ENCODE results near the gene HSPA8. TPM values are rescaled to one million over a fixed set of nuclear protein-coding genes. Genes with fewer than 3 reads are reported as not detected.
A peak's percentile ranks its signal among the peaks of the same experiment; 100 is the strongest.

Gene HSPA8
- total RNA-seq, 1 experiment from 2014 or later = 1,755 TPM

GRCh38 chr11:123034597-123034996 is 27.3 kb downstream of the HSPA8 start:
- CTCF ChIA-PET = interaction anchor here (1.7 kb wide), 1 partner anchor 19 kb away, joined by 8 read pairs; no protein-coding TSS in a partner anchor
- in situ Hi-C loops (cut with HindIII; ENCODE audit: low pct_unique_long_range_greater_than_20kb, low sequenced_read_pairs) = no loop called here

GRCh38 chr11:123033895-123034294 is 28.0 kb downstream of the HSPA8 start:
- ATAC-seq (peak; percentile 64; the same call in 1 of the 2 replicates), DNase-seq (ENCODE audit: low read depth, low spot score) (no peak)
- TF ChIP-seq REST (IDR thresholded peaks at IDR 0.05; ENCODE audit: insufficient read depth in 1 of 2, low read depth in 2 of 2, low read length in 1 of 2) = no peak
- TF ChIP-seq TCF7L2 (IDR thresholded peaks at IDR 0.05; ENCODE audit: low read depth, low read length) = no peak
- TF ChIP-seq POLR2AphosphoS5 (IDR thresholded peaks at IDR 0.05; ENCODE audit: low read depth, low read length) = no peak
- TF ChIP-seq SIN3A (IDR thresholded peaks at IDR 0.05; ENCODE audit: borderline replicate concordance, insufficient read depth, low read depth, low read length) = no peak
- no peak; the same call in 1 of the 2 replicates for TF ChIP-seq CTCF (IDR thresholded peaks at IDR 0.05)
- ChIA-PET POLR2A (no interaction called here), CTCF (interaction anchor here (1.7 kb wide), 1 partner anchor 19 kb away, joined by 8 read pairs; no protein-coding TSS in a partner anchor)
- no peaks in the 10 kb centered on the region for H3K36me3 ChIP-seq (ENCODE audit: control insufficient read depth, insufficient read depth, low read length)
- intact Hi-C loops (cut with micrococcal nuclease; ENCODE audit: unreplicated experiment) = no loop called here
- in situ Hi-C loops (cut with HindIII; ENCODE audit: low pct_unique_long_range_greater_than_20kb, low sequenced_read_pairs) = no loop called here
- H3K9me3 ChIP-seq (ENCODE audit: control insufficient read depth, insufficient read depth, low read depth, low read length) = no peaks in the 10 kb centered on the region
- H3K4me1 ChIP-seq (ENCODE audit: control insufficient read depth, insufficient read depth, low read length) = no peaks in the 10 kb centered on the region
- no peak overlapping the region for H3K27ac ChIP-seq (ENCODE audit: low read length)
- no TSS peak for BruUV-seq (replicated peaks)
- H3K27me3 ChIP-seq (ENCODE audit: control insufficient read depth, insufficient read depth, low read length) = no peaks in the 10 kb centered on the region
- H3K4me3 ChIP-seq (ENCODE audit: low read depth in 2 of 2, low read length in 2 of 2) = no peak overlapping the region

More at GRCh38 chr11:123034597-123034996, 27.3 kb downstream of the HSPA8 start:
- Histone ChIP-seq H3K9me3 (ENCODE audit: control insufficient read depth, insufficient read depth, low read depth, low read length) (no peaks in the 10 kb centered on the region), H3K4me3 (ENCODE audit: low read depth in 2 of 2, low read length in 2 of 2) (no peak overlapping the region), H3K27ac (ENCODE audit: low read length) (no peak overlapping the region), H3K27me3 (ENCODE audit: control insufficient read depth, insufficient read depth, low read length) (no peaks in the 10 kb centered on the region), H3K36me3 (ENCODE audit: control insufficient read depth, insufficient read depth, low read length) (no peaks in the 10 kb centered on the region), H3K4me1 (ENCODE audit: control insufficient read depth, insufficient read depth, low read length) (no peaks in the 10 kb centered on the region)
- no peak for DNase-seq (ENCODE audit: low read depth, low spot score)
- ATAC-seq = 0 out of 2 replicates have a peak, but pooled peaks have one; percentile 44
- intact Hi-C loops (cut with micrococcal nuclease; ENCODE audit: unreplicated experiment) = no loop called here
- BruUV-seq (replicated peaks) = no TSS peak
- no peak for TF ChIP-seq TCF7L2 (IDR thresholded peaks at IDR 0.05; ENCODE audit: low read depth, low read length)
- POLR2A ChIA-PET = no interaction called here

- POLR2A ChIA-PET = no interaction called here
- Histone ChIP-seq H3K4me1 (ENCODE audit: control insufficient read depth, insufficient read depth, low read length) (no peaks in the 10 kb centered on the region), H3K27me3 (ENCODE audit: control insufficient read depth, insufficient read depth, low read length) (no peaks in the 10 kb centered on the region), H3K4me3 (ENCODE audit: low read depth in 2 of 2, low read length in 2 of 2) (no peak overlapping the region), H3K9me3 (ENCODE audit: control insufficient read depth, insufficient read depth, low read depth, low read length) (no peaks in the 10 kb centered on the region), H3K27ac (ENCODE audit: low read length) (no peak overlapping the region), H3K36me3 (ENCODE audit: control insufficient read depth, insufficient read depth, low read length) (no peaks in the 10 kb centered on the region)
- no TSS peak for BruUV-seq (replicated peaks)
- intact Hi-C loops (cut with micrococcal nuclease; ENCODE audit: unreplicated experiment) = no loop called here
- TF ChIP-seq CTCF (IDR thresholded peaks at IDR 0.05) (no peak), TCF7L2 (IDR thresholded peaks at IDR 0.05; ENCODE audit: low read depth, low read length) (no peak), POLR2AphosphoS5 (IDR thresholded peaks at IDR 0.05; ENCODE audit: low read depth, low read length) (no peak), REST (IDR thresholded peaks at IDR 0.05; ENCODE audit: insufficient read depth in 1 of 2, low read depth in 2 of 2, low read length in 1 of 2) (no peak), SIN3A (IDR thresholded peaks at IDR 0.05; ENCODE audit: borderline replicate concordance, insufficient read depth, low read depth, low read length) (no peak)
- in situ Hi-C loops (cut with HindIII; ENCODE audit: low pct_unique_long_range_greater_than_20kb, low sequenced_read_pairs) = no loop called here
- ATAC-seq = no peak
- CTCF ChIA-PET = no interaction called here
- no peak for DNase-seq (ENCODE audit: low read depth, low spot score)
Measured at GRCh38 chr11:123030517-123030916, 31.4 kb downstream of the HSPA8 start.

All from Panc1 (cell line).